HG02885 (cell line): Measurements from ENCODE around the gene SOX2.
A peak's percentile ranks its signal among the peaks of the same experiment; 100 is the strongest.

Experiments used
- ATAC-seq: cut with Tn5 transposase; IDR thresholded peaks from one replicate; pipeline ENCODE4 v1.9.1; 2021; ENCODE audit warnings: mild to moderate bottlenecking; ENCODE audit not compliant: unreplicated experiment, poor library complexity

Gene SOX2

GRCh38 chr3:181711325-181712135, at the start of gene SOX2:
TSS of gene SOX2 (plus strand) at chr3:181711925. CDS start at chr3:181712361, 436 bp downstream.
- ATAC-seq: peak; percentile 34

GRCh38 chr3:181683563-181683962, 28.2 kb upstream of the SOX2 start:
- no peak for ATAC-seq

- no peak for ATAC-seq
Measured at GRCh38 chr3:181687190-181687589, 24.5 kb upstream of the SOX2 start.

- no peak for ATAC-seq
Measured at GRCh38 chr3:181687731-181688130, 24.0 kb upstream of the SOX2 start.

- ATAC-seq: no peak
Measured at GRCh38 chr3:181689546-181689945, 22.2 kb upstream of the SOX2 start.

GRCh38 chr3:181690769-181691168, 21.0 kb upstream of the SOX2 start:
- ATAC-seq: no peak

- ATAC-seq: no peak
Measured at GRCh38 chr3:181691901-181692300, 19.8 kb upstream of the SOX2 start.

- no peak for ATAC-seq
Measured at GRCh38 chr3:181692311-181693145, 19.2 kb upstream of the SOX2 start.

GRCh38 chr3:181693280-181693679, 18.4 kb upstream of the SOX2 start:
- no peak for ATAC-seq

- no peak for ATAC-seq
Measured at GRCh38 chr3:181694805-181695660, 16.7 kb upstream of the SOX2 start.

GRCh38 chr3:181695661-181696491, 15.8 kb upstream of the SOX2 start:
- ATAC-seq: no peak

- ATAC-seq: no peak
Measured at GRCh38 chr3:181696626-181697230, 15.0 kb upstream of the SOX2 start.

GRCh38 chr3:181698263-181698954, 13.3 kb upstream of the SOX2 start:
- ATAC-seq: no peak

- no peak for ATAC-seq
Measured at GRCh38 chr3:181699171-181699903, 12.4 kb upstream of the SOX2 start.

GRCh38 chr3:181700168-181701087, 11.3 kb upstream of the SOX2 start:
- ATAC-seq: peak; percentile 81

- no peak for ATAC-seq
Measured at GRCh38 chr3:181701096-181701495, 10.6 kb upstream of the SOX2 start.
